IMR-90 (cell line): ENCODE measurements around the gene CEP290. TPM values are rescaled to one million over a fixed set of nuclear protein-coding genes. Genes with fewer than 3 reads are reported as not detected.

Experiments used
- ATAC-seq: fragments of 200-7000 bp; cut with Tn5 transposase; 2 replicates; pipeline ENCODE4 v1.9.1; 2020; ENCODE audit warnings: low read depth, mild to moderate bottlenecking, moderate library complexity
- BruUV-seq: library from RNA; stranded (reverse); fragments of 400-500 nt; replicated peaks from 2 replicates; lab custom pipeline; 2021; lab: Mats Ljungman, UMichigan
- CTCF ChIA-PET: fragments of 300-600 bp; formaldehyde crosslinking; extraction: SDS; loops from one replicate; lab custom pipeline; 2021; ENCODE audit warnings: antibody characterized with exemption; lab: Yijun Ruan, JAX
- POLR2A ChIA-PET: fragments of 300-600 bp; sonication (Branson Sonifier 250); formaldehyde crosslinking; loops from one replicate; lab custom pipeline; 2022; ENCODE audit warnings: antibody characterized with exemption; ENCODE audit not compliant: unreplicated experiment; lab: Charles Lee
- DNase-seq: peaks from one replicate; pipeline ENCODE4 v3.0.0; 2013
- H2AFZ ChIP-seq: replicated peaks from 2 replicates; pipeline ENCODE3; 2013; ENCODE audit warnings: low read length, mild to moderate bottlenecking; ENCODE audit not compliant: poor library complexity
- H2AK5ac ChIP-seq: 2 replicates; pipeline ENCODE4 v1.6.1; 2013; ENCODE audit warnings: low read depth, low read length, inconsistent platforms
- H2AK9ac ChIP-seq: replicated peaks from 2 replicates; pipeline ENCODE3; 2013; ENCODE audit warnings: mild to moderate bottlenecking, low read depth, low read length, moderate library complexity; ENCODE audit not compliant: poor library complexity
- H2BK120ac ChIP-seq: 2 replicates; pipeline ENCODE4 v1.6.1; 2013; ENCODE audit warnings: low read depth, low read length, inconsistent platforms
- H2BK15ac ChIP-seq: 3 replicates; pipeline ENCODE4 v1.6.1; 2013; ENCODE audit warnings: low read depth, low read length, inconsistent platforms
- H2BK20ac ChIP-seq: 2 replicates; pipeline ENCODE4 v1.6.1; 2013; ENCODE audit warnings: low read depth, mild to moderate bottlenecking, inconsistent platforms, low read length, moderate library complexity
- H2BK5ac ChIP-seq: 2 replicates; pipeline ENCODE4 v1.6.1; 2013; ENCODE audit warnings: mild to moderate bottlenecking, low read depth, low read length, inconsistent platforms; ENCODE audit not compliant: poor library complexity, severe bottlenecking
- H3K14ac ChIP-seq: replicated peaks from 2 replicates; pipeline ENCODE4 v1.6.1; 2013; ENCODE audit warnings: low read depth, low read length, inconsistent platforms
- H3K18ac ChIP-seq: 2 replicates; pipeline ENCODE4 v1.6.1; 2013; ENCODE audit warnings: low read depth, low read length, control low read depth
- H3K23ac ChIP-seq: 2 replicates; pipeline ENCODE4 v1.6.1; 2013; ENCODE audit warnings: low read depth, low read length, inconsistent platforms
- H3K27ac ChIP-seq: 2 replicates; pipeline ENCODE4 v1.5.1; 2013; ENCODE audit warnings: mild to moderate bottlenecking, control low read depth, low read length; ENCODE audit not compliant: insufficient read depth
- H3K27me3 ChIP-seq: 2 replicates; pipeline ENCODE4 v1.6.1; 2013; ENCODE audit warnings: low read length; ENCODE audit not compliant: control insufficient read depth, insufficient read depth
- H3K36me3 ChIP-seq: 2 replicates; pipeline ENCODE4 v1.6.1; 2013; ENCODE audit warnings: low read length, mixed read lengths; ENCODE audit not compliant: control insufficient read depth, insufficient read depth
- H3K4ac ChIP-seq: 2 replicates; pipeline ENCODE4 v1.6.1; 2013; ENCODE audit warnings: low read depth, low read length, inconsistent platforms
- H3K4me1 ChIP-seq: 2 replicates; pipeline ENCODE4 v1.6.1; 2013; ENCODE audit warnings: low read length, mixed read lengths; ENCODE audit not compliant: control insufficient read depth, insufficient read depth
- H3K4me2 ChIP-seq: 2 replicates; pipeline ENCODE4 v1.6.1; 2013; ENCODE audit warnings: low read depth, mild to moderate bottlenecking, control low read depth, low read length, moderate library complexity
- H3K4me3 ChIP-seq: 2 replicates; pipeline ENCODE4 v1.5.1; 2013; ENCODE audit warnings: low read depth, mild to moderate bottlenecking, control low read depth, low read length, moderate library complexity; ENCODE audit not compliant: insufficient read depth
- H3K56ac ChIP-seq: 2 replicates; pipeline ENCODE4 v1.6.1; 2013; ENCODE audit warnings: low read length, inconsistent platforms; ENCODE audit not compliant: insufficient read depth; ENCODE audit errors: extremely low read depth
- H3K79me1 ChIP-seq, 2 experiments: 2 replicates each; pipeline ENCODE4 v1.6.1; 2013; ENCODE audit warnings: low read length in 2 of 2, inconsistent platforms in 1 of 2, low read depth in 1 of 2
- H3K9ac ChIP-seq: 2 replicates; pipeline ENCODE4 v1.6.1; 2013; ENCODE audit warnings: low read depth, low read length, control low read depth
- H3K9me1 ChIP-seq: 2 replicates; pipeline ENCODE4 v1.6.1; 2013; ENCODE audit warnings: low read length, inconsistent platforms; ENCODE audit not compliant: insufficient read depth
- H3K9me3 ChIP-seq: 2 replicates; pipeline ENCODE4 v1.6.1; 2013; ENCODE audit warnings: low read length; ENCODE audit not compliant: control insufficient read depth, insufficient read depth
- H4K20me1 ChIP-seq: 2 replicates; pipeline ENCODE4 v1.6.1; 2013; ENCODE audit warnings: low read length, inconsistent platforms; ENCODE audit not compliant: insufficient read depth
- H4K5ac ChIP-seq: 2 replicates; pipeline ENCODE4 v1.6.1; 2013; ENCODE audit warnings: mild to moderate bottlenecking, low read depth, low read length, control low read depth
- H4K8ac ChIP-seq, 2 experiments: 2 replicates each; pipeline ENCODE4 v1.6.1; 2013; ENCODE audit warnings: low read depth in 2 of 2, low read length in 2 of 2, control low read depth in 1 of 2, inconsistent platforms in 1 of 2
- H4K91ac ChIP-seq: 2 replicates; pipeline ENCODE4 v1.6.1; 2013; ENCODE audit warnings: low read depth, low read length, inconsistent platforms; ENCODE audit not compliant: insufficient read depth
- BHLHE40 ChIP-seq: fragments of 150-350 bp; IDR thresholded peaks from 2 replicates; pipeline ENCODE4 v1.6.1; 2016; ENCODE audit warnings: mild to moderate bottlenecking, low read depth, low read length
- CEBPB ChIP-seq: IDR thresholded peaks from 2 replicates; pipeline ENCODE4 v1.6.1; 2012; ENCODE audit warnings: low read depth, low read length, improper control_type of control experiment
- MAZ ChIP-seq: IDR thresholded peaks from 2 replicates; pipeline ENCODE4 v1.6.1; 2012; ENCODE audit warnings: low read depth, mild to moderate bottlenecking, low read length, improper control_type of control experiment, moderate library complexity, borderline replicate concordance
- MXI1 ChIP-seq: IDR thresholded peaks from 2 replicates; pipeline ENCODE4 v1.6.1; 2012; ENCODE audit warnings: low read depth, mild to moderate bottlenecking, low read length, moderate library complexity, borderline replicate concordance
- NFE2L2 ChIP-seq: fragments of 150-350 bp; IDR thresholded peaks from 2 replicates; pipeline ENCODE4 v1.6.1; 2016; ENCODE audit warnings: low read depth, mild to moderate bottlenecking, low read length
- POLR2A ChIP-seq: IDR thresholded peaks from 2 replicates; pipeline ENCODE4 v1.6.1; 2012; ENCODE audit warnings: mild to moderate bottlenecking, low read depth, low read length
- RCOR1 ChIP-seq: IDR thresholded peaks from 2 replicates; pipeline ENCODE4 v1.6.1; 2012; ENCODE audit warnings: mild to moderate bottlenecking, low read length, improper control_type of control experiment; ENCODE audit not compliant: insufficient replicate concordance
- RFX5 ChIP-seq: IDR thresholded peaks from 2 replicates; pipeline ENCODE4 v1.8.0; 2012; ENCODE audit warnings: low read depth, mild to moderate bottlenecking, low read length, moderate library complexity
- WGBS, 2 experiments: methylation state at CpG; one replicate each; pipeline versions ENCODE4 v1.1.5 to v1.1.7; 2013; ENCODE audit warnings: missing lambda C conversion rate in 2 of 2; ENCODE audit not compliant: insufficient read length in 1 of 2; ENCODE audit errors: extremely low coverage in 2 of 2; 5-methylcytosine and 5-hydroxymethylcytosine counted together
- dilution Hi-C: fragments of 300-500 bp; cut with HindIII; formaldehyde crosslinking; loops from one replicate; pipeline ENCODE4 v1.14.3; 2018; ENCODE audit warnings: low sequenced_read_pairs; ENCODE audit not compliant: unreplicated experiment
- in situ Hi-C: fragments of 300-500 bp; cut with MboI; formaldehyde crosslinking; loops from 3 replicates; pipeline ENCODE4 v1.14.3; 2019; ENCODE audit warnings: low sequenced_read_pairs, inconsistent platforms, mixed read lengths
- intact Hi-C: fragments of 100-400 bp; cut with micrococcal nuclease; formaldehyde crosslinking; loops from 2 replicates; pipeline ENCODE4 v1.10.0; 2022
- polyA plus RNA-seq, 3 experiments: library from polyadenylated mRNA; depleted of rRNA; stranded (reverse); fragments of >200 nt; gene quantifications; 2 replicates each; pipeline ENCODE4 v1.2.3, GENCODE V29; 2012; ENCODE audit warnings: low replicate concordance in 1 of 3
- total RNA-seq: library from RNA; depleted of rRNA; stranded (reverse); fragments of >200 nt; gene quantifications from 2 replicates; pipeline ENCODE4 v1.2.3, GENCODE V29; 2012
- TF ChIP-seq, protein P1 (sequence below): fragments of 150-350 bp; IDR thresholded peaks from 2 replicates; pipeline ENCODE4 v1.6.1; 2016; ENCODE audit warnings: low read depth, mild to moderate bottlenecking, low read length, moderate library complexity, borderline replicate concordance

CEP290 gene
- total and polyA plus RNA-seq, 2 of the 4 experiments (the other 2 are of a cell fraction), result 4.3 to 7.9 TPM

DNA sequence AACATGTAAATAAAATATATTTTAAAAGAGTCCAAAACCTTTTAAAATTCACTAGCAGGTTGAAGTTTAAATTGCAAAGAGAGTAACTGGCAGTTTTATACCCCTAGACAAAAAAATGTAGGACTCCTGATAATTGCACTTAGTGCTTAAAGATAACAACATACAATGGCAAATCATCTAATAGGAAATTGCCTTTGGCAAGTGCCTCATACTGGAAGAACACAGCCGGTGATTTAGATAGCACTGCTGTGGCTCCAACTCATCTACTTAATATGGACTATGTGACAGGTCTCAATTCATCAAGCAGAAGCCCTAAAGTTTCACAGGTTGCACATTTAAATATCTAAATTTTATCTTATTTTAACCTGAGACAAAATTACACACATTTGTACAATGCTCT lies 126.1 kb downstream of the CEP290 start:
- Histone ChIP-seq H3K27me3 (no peaks in the 10 kb centered on the region), H4K20me1 (no peaks in the 10 kb centered on the region), H2AFZ (no peak overlapping the region), H4K5ac (no peak overlapping the region), H3K23ac (no peak overlapping the region), H3K14ac (no peak overlapping the region), H3K27ac (no peak overlapping the region), H3K4me2 (no peak overlapping the region), H2BK120ac (no peak overlapping the region), H3K36me3 (no peaks in the 10 kb centered on the region), H2BK15ac (no peak overlapping the region), H3K56ac (no peak overlapping the region), H3K9me1 (no peaks in the 10 kb centered on the region), H4K91ac (no peak overlapping the region), H2BK20ac (no peak overlapping the region), H2AK9ac (no peak overlapping the region), H3K79me1 (no peaks in the 10 kb centered on the region), H3K4ac (no peak overlapping the region), H2BK5ac (no peak overlapping the region), H3K18ac (no peak overlapping the region), H3K4me1 (no peaks in the 10 kb centered on the region), H3K9me3 (peaks cover 3% of the 10 kb centered on the region; the same call in 1 of the 2 replicates), H2AK5ac (no peak overlapping the region), H3K9ac (no peak overlapping the region), H4K8ac (no peak overlapping the region), H3K4me3 (no peak overlapping the region)
- ATAC-seq (no peak), DNase-seq (no peak)
- ChIA-PET POLR2A (no interaction called here), CTCF (no interaction called here)
- no TSS peak for BruUV-seq
- intact Hi-C loops, result no loop called here
- WGBS, 2 experiments, result 50% methylated on average over 1 of the region's 1 CpG; no CpG with 5 or more reads in 1 of the 2 experiments
- in situ Hi-C loops, result no loop called here
- dilution Hi-C loops, result no loop called here
- no peak for TF ChIP-seq RFX5
- TF ChIP-seq, protein P1, sequence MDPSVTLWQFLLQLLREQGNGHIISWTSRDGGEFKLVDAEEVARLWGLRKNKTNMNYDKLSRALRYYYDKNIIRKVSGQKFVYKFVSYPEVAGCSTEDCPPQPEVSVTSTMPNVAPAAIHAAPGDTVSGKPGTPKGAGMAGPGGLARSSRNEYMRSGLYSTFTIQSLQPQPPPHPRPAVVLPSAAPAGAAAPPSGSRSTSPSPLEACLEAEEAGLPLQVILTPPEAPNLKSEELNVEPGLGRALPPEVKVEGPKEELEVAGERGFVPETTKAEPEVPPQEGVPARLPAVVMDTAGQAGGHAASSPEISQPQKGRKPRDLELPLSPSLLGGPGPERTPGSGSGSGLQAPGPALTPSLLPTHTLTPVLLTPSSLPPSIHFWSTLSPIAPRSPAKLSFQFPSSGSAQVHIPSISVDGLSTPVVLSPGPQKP, result no peak
- TF ChIP-seq POLR2A, result no peak
- no peak for TF ChIP-seq NFE2L2
- no peak for TF ChIP-seq RCOR1
- TF ChIP-seq MXI1, result no peak
- no peak for TF ChIP-seq MAZ
- TF ChIP-seq BHLHE40, result no peak
- TF ChIP-seq CEBPB, result no peak
